IPS DF 6.9 (cell line): ENCODE results near the gene DGCR2.

Experiments used
- DNase-seq: peaks from one replicate; pipeline ENCODE4 v3.0.0-alpha.2; 2013; ENCODE audit warnings: low read depth, low spot score
- H3K27ac ChIP-seq: one replicate; pipeline ENCODE4 v1.5.1; 2013; ENCODE audit warnings: low read length, control low read depth
- H3K27me3 ChIP-seq: 2 replicates; pipeline ENCODE4 v1.6.1; 2013; ENCODE audit warnings: mild to moderate bottlenecking, low read length; ENCODE audit not compliant: control insufficient read depth, insufficient read depth
- H3K36me3 ChIP-seq: 2 replicates; pipeline ENCODE4 v1.6.1; 2013; ENCODE audit warnings: low read length; ENCODE audit not compliant: control insufficient read depth, insufficient read depth
- H3K4me1 ChIP-seq: 2 replicates; pipeline ENCODE4 v1.6.1; 2013; ENCODE audit warnings: low read length; ENCODE audit not compliant: control insufficient read depth, insufficient read depth
- H3K4me3 ChIP-seq: 2 replicates; pipeline ENCODE4 v1.5.1; 2013; ENCODE audit warnings: mild to moderate bottlenecking, low read length
- H3K9me3 ChIP-seq: 2 replicates; pipeline ENCODE4 v1.6.1; 2013; ENCODE audit warnings: low read length, inconsistent platforms; ENCODE audit not compliant: control insufficient read depth, insufficient read depth
- WGBS: extraction: QIAGEN DNeasy Blood & Tissue Kit; methylation state at CpG from one replicate; pipeline ENCODE4 v1.1.7; 2013; ENCODE audit warnings: mixed read lengths, missing lambda C conversion rate; ENCODE audit not compliant: insufficient read length, insufficient coverage; 5-methylcytosine and 5-hydroxymethylcytosine counted together

DGCR2 gene

DNA sequence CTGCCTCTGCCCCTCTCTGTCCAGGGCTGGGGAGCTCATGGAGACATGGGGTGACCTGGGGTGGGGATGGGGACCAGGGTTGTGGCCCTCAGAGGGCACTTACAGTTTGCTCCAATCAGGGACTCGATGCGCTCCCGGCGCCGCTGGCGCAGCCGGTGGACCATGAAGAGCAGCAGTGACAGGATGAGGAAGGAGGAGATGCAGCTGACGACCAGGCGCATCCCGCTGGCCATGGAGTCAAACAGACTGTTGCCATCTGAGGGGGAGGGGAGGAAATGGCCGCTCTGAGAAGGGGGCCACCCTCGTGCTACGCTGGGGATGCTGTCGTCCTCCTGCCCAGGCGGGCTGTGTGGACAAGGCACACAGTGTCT lies 80.5 kb downstream of the DGCR2 start:
- WGBS, result no CpG with 5 or more reads among the region's 15 CpGs
- peaks cover 29% of the 10 kb centered on the region for H3K36me3 ChIP-seq

GRCh38 chr22:19040888-19041703 lies 81.1 kb downstream of the DGCR2 start:
- no CpG with 5 or more reads among the region's 30 CpGs for WGBS
- no peaks in the 10 kb centered on the region for H3K27me3 ChIP-seq
- no peaks in the 10 kb centered on the region for H3K4me1 ChIP-seq
- DNase-seq, result no peak
- no peak overlapping the region for H3K27ac ChIP-seq
- no peak overlapping the region for H3K4me3 ChIP-seq
- no peaks in the 10 kb centered on the region for H3K9me3 ChIP-seq
- H3K36me3 ChIP-seq, result peaks cover 29% of the 10 kb centered on the region

More for the DNA sequence above, 80.5 kb downstream of the DGCR2 start:
- H3K9me3 ChIP-seq, result no peaks in the 10 kb centered on the region
- H3K27ac ChIP-seq, result no peak overlapping the region
- H3K4me1 ChIP-seq, result no peaks in the 10 kb centered on the region
- no peak for DNase-seq
- H3K27me3 ChIP-seq, result no peaks in the 10 kb centered on the region
- no peak overlapping the region for H3K4me3 ChIP-seq

- no peaks in the 10 kb centered on the region for H3K9me3 ChIP-seq
- H3K4me1 ChIP-seq, result peaks cover 2% of the 10 kb centered on the region; the same call in 1 of the 2 replicates
- H3K4me3 ChIP-seq, result no peak overlapping the region
- WGBS, result no CpG with 5 or more reads among the region's 4 CpGs
- peaks cover 29% of the 10 kb centered on the region for H3K36me3 ChIP-seq
- no peak overlapping the region for H3K27ac ChIP-seq
- H3K27me3 ChIP-seq, result no peaks in the 10 kb centered on the region
- DNase-seq, result no peak
Observed at GRCh38 chr22:19040391-19040861, 81.8 kb downstream of the DGCR2 start.

- peaks cover 26% of the 10 kb centered on the region for H3K36me3 ChIP-seq
- H3K4me1 ChIP-seq, result peaks cover 2% of the 10 kb centered on the region; the same call in 1 of the 2 replicates
- DNase-seq, result no peak
Observed at GRCh38 chr22:19039796-19040280, 82.4 kb downstream of the DGCR2 start.

DNA sequence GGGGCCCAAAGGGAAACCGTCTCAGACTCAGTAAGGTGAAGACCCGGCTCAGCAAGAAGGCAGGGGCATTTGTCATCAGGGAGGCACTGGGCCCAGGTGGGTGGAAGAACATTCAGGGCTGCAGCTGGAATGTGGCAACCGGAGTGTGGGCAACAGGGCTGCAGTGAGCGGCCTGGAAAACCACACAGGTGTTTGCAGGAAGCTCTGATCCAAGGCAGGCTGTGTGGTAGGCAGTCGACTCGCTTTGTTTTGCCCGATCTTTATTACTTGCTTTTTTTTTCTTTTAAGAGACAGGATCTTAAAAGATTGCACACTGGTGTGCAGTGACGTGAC lies 82.8 kb downstream of the DGCR2 start:
- H3K36me3 ChIP-seq, result peaks cover 24% of the 10 kb centered on the region
- WGBS, result no CpG with 5 or more reads among the region's 8 CpGs
- peaks cover 2% of the 10 kb centered on the region; the same call in 1 of the 2 replicates for H3K4me1 ChIP-seq
- no peak overlapping the region for H3K27ac ChIP-seq
- no peak for DNase-seq
- no peaks in the 10 kb centered on the region for H3K9me3 ChIP-seq
- no peaks in the 10 kb centered on the region for H3K27me3 ChIP-seq
- no peak overlapping the region for H3K4me3 ChIP-seq

More at GRCh38 chr22:19039796-19040280, 82.4 kb downstream of the DGCR2 start:
- Histone ChIP-seq H3K27me3 (no peaks in the 10 kb centered on the region), H3K4me3 (no peak overlapping the region), H3K27ac (no peak overlapping the region), H3K9me3 (no peaks in the 10 kb centered on the region)
- no CpG with 5 or more reads among the region's 6 CpGs for WGBS

- Histone ChIP-seq H3K27me3 (no peaks in the 10 kb centered on the region), H3K27ac (no peak overlapping the region), H3K4me1 (peaks cover 2% of the 10 kb centered on the region; the same call in 1 of the 2 replicates), H3K36me3 (peaks cover 23% of the 10 kb centered on the region), H3K9me3 (no peaks in the 10 kb centered on the region), H3K4me3 (no peak overlapping the region)
- no CpG with 5 or more reads among the region's 24 CpGs for WGBS
- no peak for DNase-seq
Observed at GRCh38 chr22:19038728-19039447, 83.3 kb downstream of the DGCR2 start.

- Histone ChIP-seq H3K36me3 (peaks cover 22% of the 10 kb centered on the region), H3K27me3 (no peaks in the 10 kb centered on the region), H3K4me3 (no peak overlapping the region), H3K27ac (no peak overlapping the region), H3K9me3 (no peaks in the 10 kb centered on the region), H3K4me1 (peaks cover 2% of the 10 kb centered on the region; the same call in 1 of the 2 replicates)
- DNase-seq, result no peak
- no CpG with 5 or more reads among the region's 5 CpGs for WGBS
Observed at GRCh38 chr22:19038164-19038546, 84.1 kb downstream of the DGCR2 start.

- H3K27ac ChIP-seq, result no peak overlapping the region
Observed at GRCh38 chr22:19037282-19038163, 84.7 kb downstream of the DGCR2 start.

DNA sequence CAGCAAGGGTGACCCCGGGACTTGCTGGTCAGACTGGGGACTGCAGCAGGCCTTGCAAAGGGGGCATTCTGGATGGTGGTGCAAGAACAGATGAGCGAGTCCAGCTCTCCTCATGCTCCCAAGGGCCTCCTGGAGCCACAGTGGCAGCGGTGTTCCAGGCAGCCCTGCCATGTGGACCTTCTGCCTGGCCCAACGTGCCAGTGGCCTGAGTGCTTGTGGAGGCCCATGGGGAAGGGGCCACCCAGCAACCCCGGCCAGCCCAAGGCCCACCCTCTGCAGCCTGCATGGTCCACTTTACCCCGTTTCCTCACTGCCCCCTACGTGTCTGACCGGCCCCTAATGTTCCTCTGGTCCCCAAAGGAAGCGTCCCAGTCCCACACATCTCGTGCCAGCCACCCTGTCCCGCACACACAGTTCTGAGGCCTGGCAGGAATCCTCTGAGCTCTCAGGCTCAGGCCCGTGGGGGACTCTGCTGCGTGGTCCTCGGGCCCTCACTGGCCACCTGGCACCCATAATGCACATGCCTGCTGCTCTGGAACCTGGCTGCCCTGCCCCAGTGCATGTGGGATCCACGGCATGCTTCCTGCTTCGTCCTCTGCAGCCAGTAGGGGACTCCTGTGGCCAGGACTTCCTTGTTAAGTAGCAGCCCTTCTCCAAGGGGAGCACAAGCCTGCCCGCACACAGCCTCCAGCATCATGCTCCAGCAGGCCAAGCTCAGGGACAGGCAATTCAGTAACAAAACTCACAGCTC lies 85.5 kb downstream of the DGCR2 start:
- DNase-seq, result no peak
- H3K36me3 ChIP-seq, result peaks cover 15% of the 10 kb centered on the region
- H3K9me3 ChIP-seq, result no peaks in the 10 kb centered on the region
- H3K4me3 ChIP-seq, result no peak overlapping the region
- H3K27ac ChIP-seq, result no peak overlapping the region
- no CpG with 5 or more reads among the region's 17 CpGs for WGBS
- H3K27me3 ChIP-seq, result no peaks in the 10 kb centered on the region
- H3K4me1 ChIP-seq, result peaks cover 2% of the 10 kb centered on the region; the same call in 1 of the 2 replicates

More at GRCh38 chr22:19037282-19038163, 84.7 kb downstream of the DGCR2 start:
- peaks cover 2% of the 10 kb centered on the region; the same call in 1 of the 2 replicates for H3K4me1 ChIP-seq
- H3K36me3 ChIP-seq, result peaks cover 20% of the 10 kb centered on the region
- DNase-seq, result no peak
- no peak overlapping the region for H3K4me3 ChIP-seq
- no peaks in the 10 kb centered on the region for H3K27me3 ChIP-seq
- whole genome bisulfite sequencing, result no CpG with 5 or more reads among the region's 17 CpGs
- no peaks in the 10 kb centered on the region for H3K9me3 ChIP-seq
